Sigmoid colon (tissue), 4 donors: ENCODE measurements around the gene USP7.

Source experiments
- CTCF ChIP-seq, 4 experiments: fragments of 450-650 bp in 3 of 4; fragments of 200-600 bp in 1 of 4; IDR thresholded peaks; one replicate each; pipeline ENCODE4 v1.5.1; 2016 to 2019; ENCODE audit warnings: antibody characterized with exemption in 4 of 4, mild to moderate bottlenecking in 3 of 4, moderate library complexity in 2 of 4
- EP300 ChIP-seq, 4 donors: sonication (generic); formaldehyde crosslinking; IDR thresholded peaks; one replicate each; pipeline ENCODE4 v1.6.1; 2017; ENCODE audit warnings: antibody characterized with exemption in 4 of 4
- POLR2A ChIP-seq, 2 donors: fragments of 450-650 bp; IDR thresholded peaks; one replicate each; pipeline ENCODE4 v1.6.1; 2016; ENCODE audit warnings: antibody characterized with exemption in 2 of 2, mild to moderate bottlenecking in 2 of 2, moderate library complexity in 2 of 2
- POLR2AphosphoS5 ChIP-seq, 4 donors: sonication (generic); formaldehyde crosslinking; IDR thresholded peaks; one replicate each; pipeline ENCODE4 v1.6.1; 2017; ENCODE audit warnings: antibody characterized with exemption in 4 of 4

GRCh38 chr16:9000664-9001063, 37.0 kb upstream of the USP7 start:
- TF ChIP-seq CTCF (IDR thresholded peaks at IDR 0.05) (no peak), POLR2A (IDR thresholded peaks at IDR 0.05) (no peak), POLR2AphosphoS5 (IDR thresholded peaks at IDR 0.05) (no peak), EP300 (IDR thresholded peaks at IDR 0.05) (no peak)
